GM21717 (cell line): ENCODE results near the gene NBPF9.
"Not testable (repeated sequence)": the region's sequence is repeated elsewhere in the genome, so short reads cannot be mapped to it uniquely, and the experiment has no call there.

Source experiments
- ATAC-seq: cut with Tn5 transposase; IDR thresholded peaks from one replicate; pipeline ENCODE4 v1.9.1; 2021; ENCODE audit warnings: mild to moderate bottlenecking, moderate library complexity; ENCODE audit not compliant: unreplicated experiment

NBPF9 gene

GRCh38 chr1:149016626-149017025, 86.7 kb downstream of the NBPF9 start:
- ATAC-seq = not testable (repeated sequence)

GRCh38 chr1:149015522-149015921, 87.8 kb downstream of the NBPF9 start:
- not testable (repeated sequence) for ATAC-seq

- ATAC-seq = not testable (repeated sequence)
Observed at GRCh38 chr1:149013513-149013912, 89.8 kb downstream of the NBPF9 start.

- ATAC-seq = not testable (repeated sequence)
Observed at GRCh38 chr1:149012599-149012998, 90.8 kb downstream of the NBPF9 start.

- ATAC-seq = not testable (repeated sequence)
Observed at GRCh38 chr1:149009761-149010160, 93.6 kb downstream of the NBPF9 start.

- not testable (repeated sequence) for ATAC-seq
Observed at GRCh38 chr1:149008769-149009168, 94.6 kb downstream of the NBPF9 start.

GRCh38 chr1:149008326-149008725, 95.0 kb downstream of the NBPF9 start:
- not testable (repeated sequence) for ATAC-seq
